Osteocyte (in vitro differentiated cells): ENCODE data around the gene UBE2S. TPM values are rescaled to one million over a fixed set of nuclear protein-coding genes. Genes with fewer than 3 reads are reported as not detected.
A peak's percentile ranks its signal among the peaks of the same experiment; 100 is the strongest.

Experiments used
- DNase-seq: peaks from one replicate; pipeline ENCODE4 v3.0.0; 2021; ENCODE audit warnings: mixed read lengths; ENCODE audit not compliant: unreplicated experiment; ENCODE audit errors: extremely low spot score
- H3K27ac Mint-ChIP-seq: one replicate; pipeline ENCODE4 v1.8.0; 2021; ENCODE audit warnings: mild to moderate bottlenecking, mixed read lengths; ENCODE audit not compliant: unreplicated experiment
- H3K27me3 Mint-ChIP-seq: one replicate; pipeline ENCODE4 v1.8.0; 2021; ENCODE audit warnings: mixed read lengths; ENCODE audit not compliant: unreplicated experiment
- H3K36me3 Mint-ChIP-seq: one replicate; pipeline ENCODE4 v1.8.0; 2021; ENCODE audit warnings: mixed read lengths; ENCODE audit not compliant: unreplicated experiment
- H3K4me1 Mint-ChIP-seq: one replicate; pipeline ENCODE4 v1.8.0; 2021; ENCODE audit warnings: mixed read lengths; ENCODE audit not compliant: unreplicated experiment
- H3K4me3 Mint-ChIP-seq: one replicate; pipeline ENCODE4 v1.8.0; 2021; ENCODE audit warnings: mild to moderate bottlenecking, moderate library complexity, mixed read lengths; ENCODE audit not compliant: unreplicated experiment
- H3K9me3 Mint-ChIP-seq: one replicate; pipeline ENCODE4 v1.8.0; 2021; ENCODE audit warnings: mixed read lengths; ENCODE audit not compliant: unreplicated experiment
- CTCF ChIP-seq: fragments of 200-600 bp; sonication (generic); IDR thresholded peaks from 2 replicates; pipeline ENCODE4 v1.5.0; 2021; ENCODE audit warnings: antibody characterized with exemption, mild to moderate bottlenecking, moderate library complexity
- total RNA-seq: library from RNA; stranded (reverse); gene quantifications from 2 replicates; pipeline ENCODE4 v1.2.1, GENCODE V29; 2021

UBE2S gene
- total RNA-seq, 1 donor from 2014 or later: 71.1 TPM

- no peaks in the 10 kb centered on the region for H3K9me3 Mint-ChIP-seq
- H3K36me3 Mint-ChIP-seq: peaks cover 20% of the 10 kb centered on the region
- no peak for DNase-seq
- no peak for TF ChIP-seq CTCF
- H3K4me1 Mint-ChIP-seq: peaks cover 5% of the 10 kb centered on the region
- no peak overlapping the region for H3K4me3 Mint-ChIP-seq
- no peaks in the 10 kb centered on the region for H3K27me3 Mint-ChIP-seq
- H3K27ac Mint-ChIP-seq: peak overlapping the region; percentile 47
These were observed 7.1 kb downstream of the UBE2S start for GRCh38 chr19:55400281-55401087.

GRCh38 chr19:55398200-55398925 lies 9.2 kb downstream of the UBE2S start:
- no peak for DNase-seq
- H3K36me3 Mint-ChIP-seq: peaks cover 15% of the 10 kb centered on the region
- H3K4me1 Mint-ChIP-seq: peaks cover 2% of the 10 kb centered on the region
- TF ChIP-seq CTCF: no peak
- peak overlapping the region; percentile 23 for H3K27ac Mint-ChIP-seq
- H3K27me3 Mint-ChIP-seq: no peaks in the 10 kb centered on the region
- H3K4me3 Mint-ChIP-seq: no peak overlapping the region
- H3K9me3 Mint-ChIP-seq: no peaks in the 10 kb centered on the region

GRCh38 chr19:55392820-55393761 lies 14.5 kb downstream of the UBE2S start:
- Mint-ChIP-seq H3K4me3 (no peak overlapping the region), H3K4me1 (peaks cover 23% of the 10 kb centered on the region), H3K27me3 (no peaks in the 10 kb centered on the region), H3K36me3 (peaks cover 5% of the 10 kb centered on the region), H3K27ac (no peak overlapping the region), H3K9me3 (no peaks in the 10 kb centered on the region)
- no peak for TF ChIP-seq CTCF
- no peak for DNase-seq

- Mint-ChIP-seq H3K4me1 (peaks cover 34% of the 10 kb centered on the region), H3K36me3 (peaks cover 8% of the 10 kb centered on the region), H3K27me3 (no peaks in the 10 kb centered on the region), H3K4me3 (no peak overlapping the region), H3K9me3 (no peaks in the 10 kb centered on the region), H3K27ac (no peak overlapping the region)
- no peak for TF ChIP-seq CTCF
- no peak for DNase-seq
These were observed 15.6 kb downstream of the UBE2S start for GRCh38 chr19:55391702-55392615.
